Stimulated activated CD8-positive, alpha-beta memory T cell treated with anti-CD3 and anti-CD28 coated beads, Interleukin-15, amount 100 ng/mL, for 24 hours (primary cell): ENCODE results near the gene DGCR8.
"Not testable (repeated sequence)": the region's sequence is repeated elsewhere in the genome, so short reads cannot be mapped to it uniquely, and the experiment has no call there.

Experiments used
- DNase-seq: peaks from one replicate; pipeline ENCODE4 v3.0.0-alpha.2; 2020; ENCODE audit warnings: low read depth

DGCR8 gene

DNA sequence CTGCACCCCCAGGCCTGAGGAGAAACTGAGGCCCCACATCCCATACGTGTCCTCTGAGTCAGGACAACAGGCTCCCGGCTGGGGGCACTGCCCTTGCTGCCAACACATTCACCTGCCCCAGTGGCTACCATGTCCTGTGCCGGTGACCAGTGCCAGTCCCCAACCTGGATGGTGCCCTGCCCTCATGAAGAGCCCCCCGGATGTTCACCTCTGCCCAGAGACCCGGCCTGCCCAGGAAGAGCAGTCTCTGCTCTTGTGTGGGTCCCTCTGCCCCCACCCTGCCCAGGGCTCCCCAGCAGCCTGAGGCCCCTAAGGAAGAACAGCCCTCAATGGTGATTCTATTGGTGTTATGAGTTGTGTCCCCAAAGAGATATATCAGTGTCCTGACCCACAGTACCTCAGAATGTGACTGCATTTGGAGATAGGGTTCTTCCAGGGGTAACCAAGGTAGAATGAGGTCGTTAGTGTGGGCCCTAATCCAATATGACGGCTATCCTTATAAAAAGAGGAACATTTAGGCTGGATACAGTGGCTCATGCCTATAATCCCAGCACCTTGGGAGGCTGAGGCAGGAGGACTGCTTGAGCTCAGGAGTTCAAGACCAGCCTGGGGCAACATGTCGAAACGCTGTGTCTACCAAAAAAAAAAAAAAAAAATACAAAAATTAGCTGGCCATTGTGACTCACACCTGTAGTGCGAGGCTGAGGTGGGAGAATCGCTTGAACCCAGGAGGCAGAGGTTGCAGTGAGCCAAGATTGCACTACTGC, 13.2 kb upstream of the DGCR8 start:
- DNase-seq: no peak

DNA sequence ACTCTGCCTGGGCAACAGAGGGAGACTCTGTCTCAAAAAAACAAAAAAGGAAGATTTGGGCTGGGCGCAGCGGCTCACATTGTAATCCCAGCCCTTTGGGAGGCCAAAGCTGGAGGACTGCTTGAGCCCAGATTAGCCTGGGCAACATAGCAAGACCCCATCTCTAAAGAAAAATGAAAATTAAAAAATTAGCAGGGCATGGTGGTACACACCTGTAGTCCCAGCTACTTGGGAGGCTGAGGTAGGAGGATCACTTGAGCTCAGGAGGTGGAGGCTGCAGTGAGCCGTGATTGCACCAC, 12.7 kb upstream of the DGCR8 start:
- not testable (repeated sequence) for DNase-seq

GRCh38 chr22:20068640-20069039, 11.4 kb upstream of the DGCR8 start:
- no peak for DNase-seq

GRCh38 chr22:20069331-20070042, 10.6 kb upstream of the DGCR8 start:
- no peak for DNase-seq

GRCh38 chr22:20071524-20071972, 8.5 kb upstream of the DGCR8 start:
- no peak for DNase-seq

- no peak for DNase-seq
These were observed 3.3 kb upstream of the DGCR8 start for GRCh38 chr22:20076627-20077172.

DNA sequence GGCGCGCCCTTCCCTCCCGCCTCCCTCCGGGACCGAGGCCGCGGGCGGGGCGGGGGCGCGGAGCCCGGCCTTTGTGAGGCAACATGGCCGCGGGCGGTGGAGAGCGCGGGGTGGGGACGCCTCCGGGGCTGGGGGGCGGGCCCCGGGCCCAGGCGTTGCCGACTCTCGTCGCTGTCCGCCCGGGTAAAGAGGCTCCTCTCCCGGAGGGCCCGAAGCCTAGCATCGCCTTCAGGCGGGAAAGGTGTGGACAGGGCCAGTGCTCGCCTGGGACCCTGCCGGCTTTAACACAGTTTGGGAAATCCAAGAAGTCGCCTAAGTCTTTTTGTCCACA, 369 bp downstream of the DGCR8 start:
- DNase-seq: peak; percentile 51

DNA sequence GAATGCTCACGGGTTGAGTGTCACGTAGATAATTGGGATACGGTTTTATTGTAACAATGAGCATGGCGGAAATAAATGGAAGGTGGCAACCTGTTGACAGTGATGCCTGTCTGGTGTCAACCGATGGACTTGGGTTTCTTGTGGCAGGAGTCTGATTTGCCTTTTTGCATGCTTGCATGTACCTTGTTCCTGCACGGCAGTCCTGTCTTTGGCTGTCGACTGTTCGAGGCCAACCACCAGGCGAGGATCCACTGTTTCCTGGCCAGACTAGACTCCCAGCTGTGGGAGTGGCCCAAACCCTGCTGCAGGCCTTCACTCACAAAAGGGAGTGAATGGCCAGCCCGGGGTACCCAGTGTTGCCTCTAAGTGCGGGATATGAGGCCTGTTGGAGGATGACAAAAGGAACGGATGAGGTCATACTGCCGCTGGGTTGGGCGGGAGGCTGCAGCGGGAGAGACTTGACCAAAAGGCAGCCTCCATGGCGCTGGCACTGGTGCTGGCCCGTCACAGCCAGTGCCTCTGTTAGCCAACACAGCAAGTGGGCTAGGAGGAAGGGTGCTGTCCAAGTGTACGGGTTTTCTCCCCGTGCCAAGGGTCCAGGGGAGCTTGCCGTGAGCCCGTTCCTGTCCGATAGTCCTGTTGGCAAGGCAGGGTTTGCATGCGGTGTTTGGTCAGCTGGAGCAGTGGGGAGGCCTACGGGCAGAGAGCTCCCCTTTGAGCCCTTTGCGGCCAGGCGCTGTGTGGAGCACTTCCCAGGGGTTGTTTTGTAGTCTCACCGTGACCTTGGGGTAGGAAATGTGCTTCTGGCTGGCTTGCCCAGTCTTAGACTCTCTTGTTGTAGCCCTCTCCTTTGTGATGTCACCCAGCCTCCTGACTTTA, 974 bp downstream of the DGCR8 start:
- no peak for DNase-seq

DNA sequence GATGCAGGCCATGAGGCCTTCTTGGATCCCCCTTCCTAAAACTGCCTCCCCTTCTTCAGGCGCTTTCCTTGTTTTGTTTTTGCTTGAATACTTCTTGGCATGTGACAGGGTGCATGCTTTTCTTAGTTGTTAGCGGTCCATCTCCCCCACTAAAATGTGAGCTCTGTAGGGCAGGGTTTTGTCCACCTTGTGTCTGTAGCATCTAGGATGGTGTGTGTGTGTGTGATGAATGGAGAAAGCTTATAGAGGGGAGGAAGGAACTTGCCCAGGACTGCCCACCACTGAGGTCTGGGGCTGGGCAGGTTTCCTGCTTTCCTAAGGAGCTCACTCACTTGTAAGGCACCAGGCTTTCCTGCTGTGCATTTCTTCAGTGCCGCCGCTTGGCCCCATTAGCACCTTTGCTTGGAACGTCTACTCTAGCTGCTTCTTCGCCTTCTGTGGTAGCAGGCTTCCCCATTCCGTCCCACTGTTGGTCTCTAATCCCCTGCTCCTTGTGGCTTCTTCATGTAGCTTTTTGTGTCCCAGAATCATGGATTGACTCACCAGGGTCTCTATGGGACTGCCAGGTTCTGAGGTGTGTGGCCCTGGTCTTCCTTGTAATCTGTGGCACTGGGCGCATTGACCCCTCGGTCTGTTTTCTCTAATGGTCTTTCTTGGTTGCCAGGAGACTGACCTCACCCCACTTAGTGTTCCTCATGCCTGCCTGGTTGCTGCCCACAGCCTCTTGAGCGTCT, 3.3 kb downstream of the DGCR8 start:
- no peak for DNase-seq

GRCh38 chr22:20083891-20084546, 4.0 kb downstream of the DGCR8 start:
- no peak for DNase-seq

DNA sequence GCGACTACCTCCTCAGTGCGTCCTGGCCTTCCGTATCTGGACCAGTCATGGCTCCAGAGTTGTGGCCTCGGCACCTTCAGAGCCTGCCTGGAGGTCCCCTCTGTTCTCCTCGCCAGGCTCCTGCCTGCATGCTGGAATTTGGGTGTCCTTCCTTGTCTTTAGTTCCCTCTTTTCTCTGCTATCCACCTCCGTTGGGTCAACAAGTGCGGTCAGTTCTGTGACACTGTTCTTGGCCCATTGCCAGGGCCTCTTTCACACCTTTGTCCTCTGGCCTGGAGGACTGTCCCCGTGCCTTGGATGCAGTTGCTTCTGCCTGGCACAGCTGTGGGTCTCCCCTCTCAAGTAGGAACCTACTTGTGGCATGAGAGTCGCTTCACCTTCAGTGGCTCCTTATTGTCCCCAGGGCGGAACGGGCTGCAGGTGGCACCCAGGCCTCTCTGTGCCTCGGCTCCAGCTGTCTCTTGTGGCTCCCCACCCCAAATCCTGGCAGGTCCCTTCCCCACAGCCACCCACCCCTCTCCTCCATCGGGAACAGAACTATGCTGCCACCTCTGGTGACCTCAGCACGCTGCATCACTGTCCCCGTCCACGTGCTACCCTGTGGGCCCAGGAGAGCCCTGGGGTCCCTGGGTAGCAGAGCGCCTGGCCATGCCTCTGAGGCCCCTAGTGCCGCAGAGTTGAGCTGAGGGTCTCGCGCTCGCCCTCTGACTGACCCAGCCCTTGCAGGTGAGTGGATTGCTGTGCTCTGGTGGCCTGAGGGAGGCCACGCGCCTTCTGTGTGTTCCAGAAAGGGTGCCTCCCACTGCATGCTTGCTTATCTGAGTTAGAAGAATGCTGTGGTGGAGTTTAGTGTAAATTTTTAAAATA, 4.7 kb downstream of the DGCR8 start:
- no peak for DNase-seq

DNA sequence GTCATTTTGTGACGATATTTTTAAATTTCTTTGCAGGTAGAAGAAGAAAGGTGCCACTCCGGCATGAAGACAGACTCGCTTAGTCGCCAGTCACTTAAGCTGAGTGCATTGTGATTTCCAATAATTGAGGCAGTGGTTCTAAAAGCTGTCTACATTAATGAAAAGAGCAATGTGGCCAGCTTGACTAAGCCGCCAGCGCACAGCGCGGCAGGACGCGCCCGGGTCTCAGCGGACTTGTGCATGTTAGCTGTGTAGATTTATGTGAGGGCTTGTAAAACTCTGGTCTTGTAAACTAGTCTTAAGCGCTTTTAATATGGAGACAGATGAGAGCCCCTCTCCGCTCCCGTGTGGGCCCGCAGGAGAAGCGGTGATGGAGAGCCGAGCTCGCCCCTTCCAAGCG, 5.6 kb downstream of the DGCR8 start:
- DNase-seq: no peak

DNA sequence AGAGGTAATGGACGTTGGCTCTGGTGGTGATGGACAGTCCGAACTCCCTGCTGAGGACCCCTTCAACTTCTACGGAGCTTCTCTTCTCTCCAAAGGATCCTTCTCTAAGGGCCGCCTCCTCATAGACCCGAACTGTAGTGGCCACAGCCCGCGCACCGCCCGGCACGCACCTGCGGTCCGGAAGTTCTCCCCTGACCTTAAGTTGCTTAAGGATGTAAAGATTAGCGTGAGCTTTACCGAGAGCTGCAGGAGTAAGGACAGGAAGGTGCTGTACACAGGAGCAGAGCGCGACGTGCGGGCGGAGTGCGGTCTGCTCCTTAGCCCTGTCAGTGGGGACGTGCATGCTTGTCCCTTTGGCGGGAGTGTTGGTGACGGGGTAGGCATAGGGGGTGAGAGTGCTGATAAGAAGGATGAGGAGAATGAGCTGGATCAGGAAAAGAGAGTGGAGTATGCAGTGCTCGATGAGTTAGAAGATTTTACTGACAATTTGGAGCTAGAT, 6.1 kb downstream of the DGCR8 start:
- no peak for DNase-seq

GRCh38 chr22:20086763-20087162, 6.7 kb downstream of the DGCR8 start:
- no peak for DNase-seq

- no peak for DNase-seq
These were observed 7.5 kb downstream of the DGCR8 start for GRCh38 chr22:20087319-20088262.

- DNase-seq: no peak
These were observed 8.2 kb downstream of the DGCR8 start for GRCh38 chr22:20088263-20088648.

DNA sequence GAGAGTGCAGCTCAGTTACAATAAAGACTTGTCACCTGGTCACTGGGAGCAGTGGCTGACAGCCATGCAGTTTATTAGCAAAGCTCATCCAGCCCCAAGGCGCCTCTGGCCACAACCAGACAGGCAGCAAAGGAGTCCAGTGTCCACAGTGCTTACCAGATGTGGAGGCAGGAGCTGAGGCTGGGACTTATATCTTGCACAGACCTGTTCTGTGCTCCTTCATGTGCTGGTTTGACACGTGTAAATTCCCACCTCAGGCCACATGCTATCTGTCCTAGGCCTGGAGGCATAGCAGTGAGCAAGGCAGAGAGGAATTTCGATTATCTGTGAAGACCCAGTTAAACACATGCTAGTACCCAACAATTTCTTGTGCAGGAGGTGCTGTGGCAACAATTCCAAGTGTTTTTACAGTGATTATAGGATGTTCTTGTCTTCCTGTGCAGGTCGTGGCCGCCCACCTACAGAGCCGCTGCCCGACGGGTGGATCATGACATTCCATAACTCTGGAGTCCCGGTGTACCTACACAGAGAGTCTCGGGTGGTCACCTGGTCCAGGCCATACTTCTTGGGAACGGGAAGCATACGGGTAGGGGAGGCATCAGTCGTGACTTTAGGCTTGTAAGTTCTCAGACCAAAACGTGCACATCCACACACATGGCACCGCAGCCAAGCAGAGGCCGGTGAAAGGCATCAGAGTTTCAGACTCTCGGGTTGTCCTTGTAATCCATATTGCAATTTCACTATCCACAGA, 9.4 kb downstream of the DGCR8 start:
- no peak for DNase-seq

- DNase-seq: no peak
These were observed 10.1 kb downstream of the DGCR8 start for GRCh38 chr22:20089977-20090729.
